ENCODE measurements around the gene ADCY3. TPM values are rescaled to one million over a fixed set of nuclear protein-coding genes. Genes with fewer than 3 reads are reported as not detected.
"Not testable (repeated sequence)": the region's sequence is repeated elsewhere in the genome, so short reads cannot be mapped to it uniquely, and the experiment has no call there.

The ADCY3 gene
- total RNA-seq, 1 experiment from 2014 or later: 80.7 TPM

DNA sequence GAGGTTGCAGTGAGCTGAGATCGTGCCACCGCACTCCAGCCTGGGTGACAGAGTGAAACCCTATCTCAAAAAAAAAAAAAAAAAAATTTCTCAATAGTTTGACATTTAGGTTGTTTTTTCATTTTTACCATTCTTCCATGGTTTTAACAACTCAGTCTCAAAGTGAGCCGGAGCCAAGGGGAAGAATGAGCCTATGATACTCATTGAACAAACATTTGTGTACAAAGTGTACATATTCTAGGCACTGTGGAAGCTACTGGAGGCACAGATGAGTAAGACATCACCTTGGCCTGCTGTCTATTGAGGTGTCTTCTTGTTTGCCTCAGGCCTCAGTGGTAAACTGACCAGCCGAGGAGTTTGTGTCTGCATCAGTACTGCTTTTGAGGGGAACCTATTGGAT, 104.9 kb downstream of the ADCY3 start:
- no peak for DNase-seq (ENCODE audit: low spot score)

- no peak for DNase-seq (ENCODE audit: low spot score)
These were observed 105.5 kb downstream of the ADCY3 start for GRCh38 chr2:24814516-24814915.

GRCh38 chr2:24813691-24814137, 106.3 kb downstream of the ADCY3 start:
- no peak for DNase-seq (ENCODE audit: low spot score)

GRCh38 chr2:24809316-24810007, 110.6 kb downstream of the ADCY3 start:
- DNase-seq (ENCODE audit: low spot score): no peak

DNA sequence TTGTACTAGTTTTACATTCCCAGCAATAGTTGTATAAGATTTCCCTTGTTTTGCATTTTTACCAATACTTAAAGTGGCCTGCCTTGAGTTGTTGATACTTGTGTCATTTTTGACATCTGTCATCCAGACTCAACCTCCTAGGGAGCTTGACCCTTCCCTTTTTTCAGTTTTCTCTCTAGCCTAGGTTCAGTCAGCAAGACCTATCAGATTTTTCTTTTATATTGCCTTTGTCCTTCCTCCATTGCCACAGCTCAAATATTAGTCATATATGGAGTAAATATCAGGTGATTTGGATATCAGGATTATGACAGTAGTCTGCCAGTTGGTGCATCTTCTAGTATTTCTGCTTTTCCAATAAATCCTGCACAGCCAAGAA, 113.4 kb downstream of the ADCY3 start:
- DNase-seq (ENCODE audit: low spot score): no peak

- peak; percentile 70 for DNase-seq (ENCODE audit: low spot score)
These were observed 114.0 kb downstream of the ADCY3 start for GRCh38 chr2:24805811-24806660.

DNA sequence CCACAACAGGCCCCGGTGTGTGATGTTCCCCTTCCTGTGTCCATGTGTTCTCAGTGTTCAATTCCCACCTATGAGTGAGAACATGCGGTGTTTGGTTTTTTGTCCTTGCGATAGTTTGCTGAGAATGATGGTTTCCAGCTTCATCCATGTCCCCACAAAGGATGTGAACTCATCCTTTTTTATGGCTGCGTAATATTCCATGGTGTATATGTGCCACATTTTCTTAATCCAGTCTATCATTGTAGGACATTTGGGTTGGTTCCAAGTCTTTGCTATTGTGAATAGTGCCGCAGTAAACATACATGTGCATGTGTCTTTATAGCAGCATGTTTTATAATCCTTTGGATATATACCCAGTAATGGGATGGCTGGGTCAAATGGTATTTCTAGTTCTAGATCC, 119.5 kb downstream of the ADCY3 start:
- DNase-seq (ENCODE audit: low spot score): not testable (repeated sequence)

DNA sequence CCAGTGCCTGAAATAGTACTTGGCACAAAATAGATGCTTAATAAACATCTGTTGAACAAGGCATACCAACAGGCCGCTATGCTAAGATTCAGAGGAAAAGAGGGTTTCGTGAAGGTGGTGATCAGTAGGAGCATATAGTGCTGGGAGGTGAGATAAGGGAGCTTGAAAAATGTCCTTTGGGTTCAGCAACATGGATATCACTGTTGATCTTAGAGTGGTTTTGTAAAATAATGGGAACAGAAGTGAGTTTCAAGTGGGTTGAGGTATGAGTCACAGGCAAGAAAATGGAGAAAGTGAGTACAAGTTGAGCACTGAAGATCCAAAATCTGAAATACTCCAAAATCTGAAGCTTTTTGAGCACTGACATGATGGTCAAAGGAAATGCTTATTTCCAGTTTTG, 122.4 kb downstream of the ADCY3 start:
- no peak for DNase-seq (ENCODE audit: low spot score)

DNA sequence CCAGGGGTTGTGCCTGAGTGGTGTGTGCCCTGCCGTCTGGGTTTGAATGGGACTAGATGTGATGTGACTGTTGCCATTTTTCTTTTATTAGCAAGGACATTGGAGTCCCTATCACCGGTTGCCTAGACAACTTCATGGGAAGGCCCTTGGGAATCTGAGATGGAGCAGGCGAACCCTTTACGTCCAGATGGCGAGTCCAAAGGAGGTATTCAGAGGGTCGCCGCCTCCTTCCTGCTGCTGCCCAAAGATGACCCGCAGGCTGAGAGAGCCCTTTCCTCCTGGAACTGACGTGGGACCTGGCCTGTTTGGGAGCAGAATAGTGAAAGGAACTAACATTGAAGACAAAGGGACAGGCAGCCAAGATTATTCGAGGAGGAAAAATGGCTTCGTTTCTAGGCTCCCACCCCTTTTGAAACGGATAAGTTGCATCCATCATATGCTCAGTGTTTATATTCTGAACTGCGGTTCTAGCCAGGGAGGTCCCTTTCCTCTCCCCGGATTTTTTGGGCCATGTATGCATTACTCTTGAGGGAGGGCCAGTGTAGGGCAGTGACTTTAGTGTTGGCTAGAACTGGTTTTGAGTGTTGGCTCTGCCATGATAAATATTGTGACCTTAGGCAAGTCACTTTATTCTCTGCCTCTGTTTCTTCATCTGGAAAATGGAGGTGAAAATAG, 126.1 kb downstream of the ADCY3 start:
- peak; percentile 52 for DNase-seq (ENCODE audit: low spot score)

- peak; percentile 97 for DNase-seq (ENCODE audit: low spot score)
These were observed 126.9 kb downstream of the ADCY3 start, which contains the start of the genes CENPO and PTRHD1 for GRCh38 chr2:24792874-24793760. CENPO (plus strand) TSS chr2:24793425; CDS start chr2:24793920, 495 bp downstream. PTRHD1 (minus strand) TSS chr2:24793391; CDS start chr2:24793377, 14 bp downstream.

- DNase-seq (ENCODE audit: low spot score): no peak
These were observed 127.5 kb downstream of the ADCY3 start for GRCh38 chr2:24792542-24792873.

GRCh38 chr2:24791452-24791851, 128.6 kb downstream of the ADCY3 start:
- no peak for DNase-seq (ENCODE audit: low spot score)

GRCh38 chr2:24788816-24789215, 131.2 kb downstream of the ADCY3 start:
- DNase-seq (ENCODE audit: low spot score): no peak

DNA sequence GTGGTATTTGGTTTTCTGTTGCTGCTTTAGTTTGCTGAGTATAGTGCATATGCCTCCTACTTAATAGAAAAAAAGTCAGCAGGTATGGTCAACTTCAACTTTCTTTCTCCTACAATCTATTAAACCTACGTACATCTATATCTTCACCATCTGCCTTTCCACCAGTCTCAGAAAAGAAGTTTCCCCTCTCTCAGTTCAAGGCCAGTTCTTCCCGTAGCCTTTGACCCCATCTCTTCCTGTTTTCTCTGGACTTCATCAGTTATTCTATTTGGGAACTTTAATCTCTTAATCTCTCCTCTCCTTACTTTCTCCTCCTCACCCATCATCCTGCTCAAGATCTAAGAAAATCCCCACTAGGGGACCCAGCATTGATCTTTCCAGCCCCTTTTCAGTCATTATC, 132.5 kb downstream of the ADCY3 start:
- DNase-seq (ENCODE audit: low spot score): no peak

- no peak for DNase-seq (ENCODE audit: low spot score)
These were observed 134.2 kb downstream of the ADCY3 start for GRCh38 chr2:24785671-24786321.

GRCh38 chr2:24783641-24784040, 136.4 kb downstream of the ADCY3 start:
- no peak for DNase-seq (ENCODE audit: low spot score)

GRCh38 chr2:24779116-24779515, 140.9 kb downstream of the ADCY3 start:
- DNase-seq (ENCODE audit: low spot score): peak; percentile 37

- DNase-seq (ENCODE audit: low spot score): no peak
These were observed 145.7 kb downstream of the ADCY3 start for GRCh38 chr2:24774373-24774772.

- no peak for DNase-seq (ENCODE audit: low spot score)
These were observed 148.1 kb downstream of the ADCY3 start for GRCh38 chr2:24771764-24772586.

GRCh38 chr2:24771061-24771460, 149.0 kb downstream of the ADCY3 start:
- no peak for DNase-seq (ENCODE audit: low spot score)

All from HT-29 (cell line).